Upper lobe of left lung (tissue), 4 donors: ENCODE results near the gene MS4A18.

Experiments
- CTCF ChIP-seq, 6 experiments: fragments of 450-650 bp in 4 of 6; fragments of 200-600 bp in 2 of 6; sonication (generic) in 2 of 6; IDR thresholded peaks; one replicate each; pipeline ENCODE4 v1.5.1; 2016 to 2019; ENCODE audit warnings: antibody characterized with exemption in 6 of 6
- EP300 ChIP-seq, 4 donors: sonication (generic); formaldehyde crosslinking; IDR thresholded peaks; one replicate each; pipeline ENCODE4 v1.5.1; 2017; ENCODE audit warnings: antibody characterized with exemption in 4 of 4, control low read depth in 2 of 4
- POLR2A ChIP-seq, 4 donors: fragments of 450-650 bp; IDR thresholded peaks; one replicate each; pipeline ENCODE4 v1.5.1; 2016 to 2017; ENCODE audit warnings: antibody characterized with exemption in 4 of 4, mild to moderate bottlenecking in 2 of 4

- TF ChIP-seq CTCF (IDR thresholded peaks at IDR 0.05), result peak in 1 of 6 experiments; percentile 11
- no peak for TF ChIP-seq EP300 (IDR thresholded peaks at IDR 0.05)
- no peak for TF ChIP-seq POLR2A (IDR thresholded peaks at IDR 0.05)
Observed at GRCh38 chr11:60763692-60764369, 39.3 kb downstream of the MS4A18 start.
